ENCODE measurements around the gene LGMN.
A peak's percentile ranks its signal among the peaks of the same experiment; 100 is the strongest.
"Not testable (repeated sequence)": the region's sequence is repeated elsewhere in the genome, so short reads cannot be mapped to it uniquely, and the experiment has no call there.

The LGMN gene

GRCh38 chr14:92726135-92726932, 22.1 kb downstream of the LGMN start:
- H3K9ac ChIP-seq (ENCODE audit: low read length in 2 of 2): no peak overlapping the region
- no peaks in the 10 kb centered on the region for H3K27me3 ChIP-seq (ENCODE audit: control insufficient read depth in 1 of 2, insufficient read depth in 2 of 2, low read length in 2 of 2)
- no peaks in the 10 kb centered on the region for H3K9me3 ChIP-seq (ENCODE audit: control insufficient read depth in 2 of 2, low read length in 2 of 2)
- no peak overlapping the region for H3K27ac ChIP-seq (ENCODE audit: low read length)
- no peak overlapping the region for H3K4me3 ChIP-seq (ENCODE audit: low read length in 2 of 2)
- peaks cover 10% of the 10 kb centered on the region for H3K4me1 ChIP-seq (ENCODE audit: control insufficient read depth, insufficient read depth, low read length)
- peaks cover 3 to 5% of the 10 kb centered on the region in 2 donors for H3K36me3 ChIP-seq (ENCODE audit: control insufficient read depth in 2 of 2, insufficient read depth in 2 of 2, low read length in 2 of 2)

GRCh38 chr14:92724516-92725340, 23.7 kb downstream of the LGMN start:
- H3K4me1 ChIP-seq (ENCODE audit: control insufficient read depth, insufficient read depth, low read length): peaks cover 10% of the 10 kb centered on the region

GRCh38 chr14:92719890-92720323, 28.5 kb downstream of the LGMN start:
- peaks cover 3% of the 10 kb centered on the region for H3K4me1 ChIP-seq (ENCODE audit: control insufficient read depth, insufficient read depth, low read length)
- peaks cover 0 to 7% of the 10 kb centered on the region in 2 donors for H3K36me3 ChIP-seq (ENCODE audit: control insufficient read depth in 2 of 2, insufficient read depth in 2 of 2, low read length in 2 of 2)
- no peak overlapping the region for H3K27ac ChIP-seq (ENCODE audit: low read length)
- H3K9ac ChIP-seq (ENCODE audit: low read length in 2 of 2): peak overlapping the region in 1 of 2 donors; percentile 51
- H3K27me3 ChIP-seq (ENCODE audit: control insufficient read depth in 1 of 2, insufficient read depth in 2 of 2, low read length in 2 of 2): no peaks in the 10 kb centered on the region
- H3K9me3 ChIP-seq (ENCODE audit: control insufficient read depth in 2 of 2, low read length in 2 of 2): no peaks in the 10 kb centered on the region
- no peak overlapping the region for H3K4me3 ChIP-seq (ENCODE audit: low read length in 2 of 2)

More at GRCh38 chr14:92724516-92725340, 23.7 kb downstream of the LGMN start:
- Histone ChIP-seq H3K4me3 (ENCODE audit: low read length in 2 of 2) (no peak overlapping the region), H3K9me3 (ENCODE audit: control insufficient read depth in 2 of 2, low read length in 2 of 2) (no peaks in the 10 kb centered on the region), H3K27me3 (ENCODE audit: control insufficient read depth in 1 of 2, insufficient read depth in 2 of 2, low read length in 2 of 2) (no peaks in the 10 kb centered on the region), H3K36me3 (ENCODE audit: control insufficient read depth in 2 of 2, insufficient read depth in 2 of 2, low read length in 2 of 2) (peaks cover 0 to 2% of the 10 kb centered on the region in 2 donors), H3K9ac (ENCODE audit: low read length in 2 of 2) (no peak overlapping the region), H3K27ac (ENCODE audit: low read length) (peak overlapping the region; percentile 46)

GRCh38 chr14:92719421-92719820, 29.0 kb downstream of the LGMN start:
- Histone ChIP-seq H3K4me1 (ENCODE audit: control insufficient read depth, insufficient read depth, low read length) (no peaks in the 10 kb centered on the region), H3K36me3 (ENCODE audit: control insufficient read depth in 2 of 2, insufficient read depth in 2 of 2, low read length in 2 of 2) (peaks cover 0 to 6% of the 10 kb centered on the region in 2 donors), H3K27me3 (ENCODE audit: control insufficient read depth in 1 of 2, insufficient read depth in 2 of 2, low read length in 2 of 2) (no peaks in the 10 kb centered on the region), H3K9me3 (ENCODE audit: control insufficient read depth in 2 of 2, low read length in 2 of 2) (no peaks in the 10 kb centered on the region), H3K4me3 (ENCODE audit: low read length in 2 of 2) (no peak overlapping the region), H3K27ac (ENCODE audit: low read length) (no peak overlapping the region), H3K9ac (ENCODE audit: low read length in 2 of 2) (peak overlapping the region in 1 of 2 donors; percentile 51)

GRCh38 chr14:92718664-92719063, 29.8 kb downstream of the LGMN start:
- Histone ChIP-seq H3K27me3 (ENCODE audit: control insufficient read depth in 1 of 2, insufficient read depth in 2 of 2, low read length in 2 of 2) (no peaks in the 10 kb centered on the region), H3K9me3 (ENCODE audit: control insufficient read depth in 2 of 2, low read length in 2 of 2) (no peaks in the 10 kb centered on the region), H3K9ac (ENCODE audit: low read length in 2 of 2) (no peak overlapping the region), H3K27ac (ENCODE audit: low read length) (no peak overlapping the region), H3K4me1 (ENCODE audit: control insufficient read depth, insufficient read depth, low read length) (no peaks in the 10 kb centered on the region), H3K4me3 (ENCODE audit: low read length in 2 of 2) (no peak overlapping the region), H3K36me3 (ENCODE audit: control insufficient read depth in 2 of 2, insufficient read depth in 2 of 2, low read length in 2 of 2) (peaks cover 0 to 6% of the 10 kb centered on the region in 2 donors)

GRCh38 chr14:92717571-92718042, 30.8 kb downstream of the LGMN start:
- H3K4me1 ChIP-seq (ENCODE audit: control insufficient read depth, insufficient read depth, low read length): no peaks in the 10 kb centered on the region
- no peak overlapping the region for H3K27ac ChIP-seq (ENCODE audit: low read length)
- H3K9ac ChIP-seq (ENCODE audit: low read length in 2 of 2): no peak overlapping the region

GRCh38 chr14:92716131-92716530, 32.3 kb downstream of the LGMN start:
- Histone ChIP-seq H3K27me3 (ENCODE audit: control insufficient read depth in 1 of 2, insufficient read depth in 2 of 2, low read length in 2 of 2) (no peaks in the 10 kb centered on the region), H3K27ac (ENCODE audit: low read length) (no peak overlapping the region), H3K4me3 (ENCODE audit: low read length in 2 of 2) (no peak overlapping the region), H3K4me1 (ENCODE audit: control insufficient read depth, insufficient read depth, low read length) (no peaks in the 10 kb centered on the region), H3K9me3 (ENCODE audit: control insufficient read depth in 2 of 2, low read length in 2 of 2) (no peaks in the 10 kb centered on the region), H3K9ac (ENCODE audit: low read length in 2 of 2) (no peak overlapping the region), H3K36me3 (ENCODE audit: control insufficient read depth in 2 of 2, insufficient read depth in 2 of 2, low read length in 2 of 2) (peaks cover 8 to 13% of the 10 kb centered on the region in 2 donors)

More at GRCh38 chr14:92717571-92718042, 30.8 kb downstream of the LGMN start:
- peaks cover 0 to 8% of the 10 kb centered on the region in 2 donors for H3K36me3 ChIP-seq (ENCODE audit: control insufficient read depth in 2 of 2, insufficient read depth in 2 of 2, low read length in 2 of 2)
- H3K4me3 ChIP-seq (ENCODE audit: low read length in 2 of 2): no peak overlapping the region
- no peaks in the 10 kb centered on the region for H3K27me3 ChIP-seq (ENCODE audit: control insufficient read depth in 1 of 2, insufficient read depth in 2 of 2, low read length in 2 of 2)
- H3K9me3 ChIP-seq (ENCODE audit: control insufficient read depth in 2 of 2, low read length in 2 of 2): no peaks in the 10 kb centered on the region

GRCh38 chr14:92714739-92715307, 33.6 kb downstream of the LGMN start:
- H3K9me3 ChIP-seq (ENCODE audit: control insufficient read depth in 2 of 2, low read length in 2 of 2); H3K9ac ChIP-seq (ENCODE audit: low read length in 2 of 2); H3K4me3 ChIP-seq (ENCODE audit: low read length in 2 of 2); H3K27ac ChIP-seq (ENCODE audit: low read length); H3K4me1 ChIP-seq (ENCODE audit: control insufficient read depth, insufficient read depth, low read length); H3K27me3 ChIP-seq (ENCODE audit: control insufficient read depth in 1 of 2, insufficient read depth in 2 of 2, low read length in 2 of 2): not testable (repeated sequence)
- H3K36me3 ChIP-seq (ENCODE audit: control insufficient read depth in 2 of 2, insufficient read depth in 2 of 2, low read length in 2 of 2): peaks cover 10 to 23% of the 10 kb centered on the region in 2 donors

GRCh38 chr14:92712654-92713051, 35.8 kb downstream of the LGMN start:
- no peak overlapping the region for H3K9ac ChIP-seq (ENCODE audit: low read length in 2 of 2)
- no peaks in the 10 kb centered on the region for H3K9me3 ChIP-seq (ENCODE audit: control insufficient read depth in 2 of 2, low read length in 2 of 2)
- H3K4me3 ChIP-seq (ENCODE audit: low read length in 2 of 2): no peak overlapping the region
- peaks cover 15 to 29% of the 10 kb centered on the region in 2 donors for H3K36me3 ChIP-seq (ENCODE audit: control insufficient read depth in 2 of 2, insufficient read depth in 2 of 2, low read length in 2 of 2)
- H3K27ac ChIP-seq (ENCODE audit: low read length): no peak overlapping the region
- H3K4me1 ChIP-seq (ENCODE audit: control insufficient read depth, insufficient read depth, low read length): no peaks in the 10 kb centered on the region
- H3K27me3 ChIP-seq (ENCODE audit: control insufficient read depth in 1 of 2, insufficient read depth in 2 of 2, low read length in 2 of 2): no peaks in the 10 kb centered on the region

GRCh38 chr14:92711976-92712653, 36.3 kb downstream of the LGMN start:
- Histone ChIP-seq H3K4me1 (ENCODE audit: control insufficient read depth, insufficient read depth, low read length) (no peaks in the 10 kb centered on the region), H3K9me3 (ENCODE audit: control insufficient read depth in 2 of 2, low read length in 2 of 2) (no peaks in the 10 kb centered on the region), H3K36me3 (ENCODE audit: control insufficient read depth in 2 of 2, insufficient read depth in 2 of 2, low read length in 2 of 2) (peaks cover 15 to 30% of the 10 kb centered on the region in 2 donors), H3K27ac (ENCODE audit: low read length) (no peak overlapping the region), H3K9ac (ENCODE audit: low read length in 2 of 2) (no peak overlapping the region), H3K27me3 (ENCODE audit: control insufficient read depth in 1 of 2, insufficient read depth in 2 of 2, low read length in 2 of 2) (no peaks in the 10 kb centered on the region), H3K4me3 (ENCODE audit: low read length in 2 of 2) (no peak overlapping the region)
